ENCODE results near the gene PLEKHB2.
"Not testable (repeated sequence)": the region's sequence is repeated elsewhere in the genome, so short reads cannot be mapped to it uniquely, and the experiment has no call there.

PLEKHB2 gene

DNA sequence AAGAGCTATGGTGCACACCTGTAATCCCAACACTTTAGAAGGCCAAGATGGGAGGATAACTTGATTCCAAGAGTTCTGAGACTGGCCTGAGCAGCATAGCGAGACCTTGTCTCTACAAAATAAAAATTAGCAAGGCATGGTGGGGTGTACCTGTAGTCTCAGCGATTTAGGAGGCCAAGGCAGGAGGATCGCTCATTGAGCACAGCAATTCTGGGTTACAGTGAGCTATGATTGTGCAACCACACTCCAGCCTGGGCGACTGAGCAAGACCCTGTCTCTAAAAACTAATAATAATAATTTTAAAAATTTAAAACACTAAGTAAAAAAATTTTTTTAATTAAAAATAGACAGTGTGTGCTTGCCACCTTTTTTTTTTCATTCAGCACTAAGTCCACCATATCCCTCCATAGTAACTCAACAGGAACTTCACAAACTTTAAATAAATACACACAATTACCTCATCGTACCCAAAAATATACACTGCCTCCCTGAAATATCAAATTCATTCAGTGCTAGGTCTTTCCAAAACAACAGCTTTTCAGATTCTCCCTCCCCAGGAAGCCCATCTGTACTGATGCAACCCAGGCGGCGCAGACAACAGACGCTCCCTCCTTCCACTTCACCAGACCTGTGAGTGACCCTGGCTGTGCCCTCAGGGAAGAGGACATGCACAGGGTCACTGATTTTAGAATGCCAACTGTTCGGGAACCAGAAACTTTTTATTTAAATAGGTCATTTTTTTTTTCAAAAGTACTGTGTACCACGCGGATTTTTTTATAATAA is 41.4 kb upstream of the PLEKHB2 start:
- Histone ChIP-seq H3K9me3 (ENCODE audit: severe bottlenecking) (no peaks in the 10 kb centered on the region), H3K27me3 (ENCODE audit: insufficient read depth, low read depth, severe bottlenecking) (no peaks in the 10 kb centered on the region), H3K4me3 (ENCODE audit: low read depth, low read length) (no peak overlapping the region), H3K27ac (no peak overlapping the region), H3K36me3 (peaks cover 56% of the 10 kb centered on the region)
- no peak for DNase-seq
- TF ChIP-seq, protein P1, sequence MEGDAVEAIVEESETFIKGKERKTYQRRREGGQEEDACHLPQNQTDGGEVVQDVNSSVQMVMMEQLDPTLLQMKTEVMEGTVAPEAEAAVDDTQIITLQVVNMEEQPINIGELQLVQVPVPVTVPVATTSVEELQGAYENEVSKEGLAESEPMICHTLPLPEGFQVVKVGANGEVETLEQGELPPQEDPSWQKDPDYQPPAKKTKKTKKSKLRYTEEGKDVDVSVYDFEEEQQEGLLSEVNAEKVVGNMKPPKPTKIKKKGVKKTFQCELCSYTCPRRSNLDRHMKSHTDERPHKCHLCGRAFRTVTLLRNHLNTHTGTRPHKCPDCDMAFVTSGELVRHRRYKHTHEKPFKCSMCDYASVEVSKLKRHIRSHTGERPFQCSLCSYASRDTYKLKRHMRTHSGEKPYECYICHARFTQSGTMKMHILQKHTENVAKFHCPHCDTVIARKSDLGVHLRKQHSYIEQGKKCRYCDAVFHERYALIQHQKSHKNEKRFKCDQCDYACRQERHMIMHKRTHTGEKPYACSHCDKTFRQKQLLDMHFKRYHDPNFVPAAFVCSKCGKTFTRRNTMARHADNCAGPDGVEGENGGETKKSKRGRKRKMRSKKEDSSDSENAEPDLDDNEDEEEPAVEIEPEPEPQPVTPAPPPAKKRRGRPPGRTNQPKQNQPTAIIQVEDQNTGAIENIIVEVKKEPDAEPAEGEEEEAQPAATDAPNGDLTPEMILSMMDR (IDR thresholded peaks at IDR 0.05; ENCODE audit: low read depth, low read length), result no peak

DNA sequence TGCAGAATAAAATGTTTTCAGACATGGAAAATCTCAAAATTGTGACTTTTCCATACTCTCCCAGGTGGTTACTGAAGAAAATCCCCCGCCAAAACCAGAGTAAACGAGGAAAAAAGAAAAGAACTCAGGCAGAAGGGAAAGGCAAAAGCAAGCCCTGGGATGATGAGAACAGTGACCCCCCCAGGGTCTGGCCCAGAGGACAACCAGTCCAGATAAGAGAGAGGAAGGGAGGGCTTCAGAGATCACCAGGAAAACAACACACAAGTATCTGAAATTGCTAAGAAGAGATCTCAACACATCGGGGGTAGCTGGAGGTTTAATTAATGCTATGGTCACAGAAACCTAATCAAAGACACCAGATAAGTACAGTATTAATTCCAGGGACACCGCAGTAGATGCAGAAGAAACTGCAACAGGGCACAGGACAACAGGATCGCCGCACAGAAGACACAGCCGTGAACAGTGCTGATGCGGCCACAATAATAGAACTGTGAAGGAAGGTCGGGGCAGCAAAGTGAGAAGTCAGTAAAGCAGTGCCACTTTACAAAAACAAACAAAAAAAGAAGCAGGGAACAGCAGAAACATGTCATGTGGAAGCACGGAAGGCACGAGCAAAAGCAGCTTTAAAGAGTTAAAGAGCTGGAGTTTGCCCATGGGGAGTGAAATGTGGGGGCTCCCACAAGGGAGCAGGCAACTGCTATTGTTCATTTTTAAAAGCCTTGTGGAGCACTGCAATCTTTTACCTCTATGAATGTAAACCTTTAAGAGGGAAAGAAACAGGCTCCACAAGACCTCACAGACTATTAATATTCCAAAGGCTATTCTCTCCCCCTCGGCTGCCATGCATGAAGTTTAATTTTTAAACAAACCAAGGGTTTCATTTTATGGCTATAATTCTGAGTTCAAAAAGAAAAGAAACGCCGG is 40.3 kb upstream of the PLEKHB2 start:
- TF ChIP-seq, protein P1 (IDR thresholded peaks at IDR 0.05; ENCODE audit: low read depth, low read length), result no peak
- peaks cover 55% of the 10 kb centered on the region for H3K36me3 ChIP-seq
- H3K27me3 ChIP-seq (ENCODE audit: insufficient read depth, low read depth, severe bottlenecking), result no peaks in the 10 kb centered on the region
- H3K27ac ChIP-seq, result no peak overlapping the region
- DNase-seq, result no peak
- H3K9me3 ChIP-seq (ENCODE audit: severe bottlenecking), result no peaks in the 10 kb centered on the region
- H3K4me3 ChIP-seq (ENCODE audit: low read depth, low read length), result no peak overlapping the region

- no peak for DNase-seq
- no peak overlapping the region for H3K4me3 ChIP-seq (ENCODE audit: low read depth, low read length)
- TF ChIP-seq, protein P1 (IDR thresholded peaks at IDR 0.05; ENCODE audit: low read depth, low read length), result no peak
- H3K36me3 ChIP-seq, result peaks cover 74% of the 10 kb centered on the region
- no peaks in the 10 kb centered on the region for H3K27me3 ChIP-seq (ENCODE audit: insufficient read depth, low read depth, severe bottlenecking)
- H3K9me3 ChIP-seq (ENCODE audit: severe bottlenecking), result no peaks in the 10 kb centered on the region
- no peak overlapping the region for H3K27ac ChIP-seq
Measured at GRCh38 chr2:131067465-131068125, 37.5 kb upstream of the PLEKHB2 start.

GRCh38 chr2:131068172-131068571 is 37.0 kb upstream of the PLEKHB2 start:
- peaks cover 72% of the 10 kb centered on the region for H3K36me3 ChIP-seq
- not testable (repeated sequence) for H3K4me3 ChIP-seq (ENCODE audit: low read depth, low read length); DNase-seq; H3K27me3 ChIP-seq (ENCODE audit: insufficient read depth, low read depth, severe bottlenecking); H3K27ac ChIP-seq; H3K9me3 ChIP-seq (ENCODE audit: severe bottlenecking)

DNA sequence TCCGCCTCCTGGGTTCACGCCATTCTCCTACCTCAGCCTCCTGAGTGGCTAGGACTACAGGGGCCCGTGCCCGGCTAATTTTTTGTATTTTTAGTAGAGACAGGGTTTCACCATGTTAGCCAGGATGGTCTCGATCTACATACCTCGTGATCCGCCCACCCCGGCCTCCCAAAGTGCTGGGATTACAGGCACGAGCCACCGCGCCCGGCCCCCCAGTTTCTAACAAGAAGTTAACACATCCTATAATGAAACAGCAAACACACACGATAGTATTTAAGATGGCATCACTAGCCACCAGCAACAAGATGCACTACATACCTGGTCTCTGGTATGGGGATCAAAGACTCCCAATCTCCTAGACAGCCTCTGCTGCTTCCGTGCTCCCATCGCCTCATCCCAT is 29.6 kb upstream of the PLEKHB2 start:
- not testable (repeated sequence) for H3K27ac ChIP-seq; H3K9me3 ChIP-seq (ENCODE audit: severe bottlenecking); DNase-seq; H3K27me3 ChIP-seq (ENCODE audit: insufficient read depth, low read depth, severe bottlenecking); H3K4me3 ChIP-seq (ENCODE audit: low read depth, low read length)
- H3K36me3 ChIP-seq, result peaks cover 89% of the 10 kb centered on the region

DNA sequence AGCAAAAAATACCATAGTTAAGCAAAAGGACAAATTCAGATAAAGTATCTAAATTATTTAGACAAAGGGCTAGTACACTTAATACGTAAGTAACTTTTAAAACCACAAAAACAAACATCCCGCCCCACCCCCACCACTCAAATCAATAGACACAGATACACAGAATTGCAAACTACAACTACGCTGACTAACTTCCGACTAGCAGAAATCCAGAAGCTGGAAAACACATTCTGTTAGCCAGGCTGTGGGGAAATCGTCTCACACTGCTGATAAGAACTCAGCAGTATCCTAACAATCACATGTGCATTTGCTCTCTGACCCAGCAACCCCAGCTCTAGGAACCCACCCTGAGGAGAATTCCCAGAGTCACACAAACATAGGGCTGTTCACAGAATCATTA is 28.4 kb upstream of the PLEKHB2 start:
- peaks cover 89% of the 10 kb centered on the region for H3K36me3 ChIP-seq
- H3K27ac ChIP-seq, result no peak overlapping the region
- TF ChIP-seq, protein P1 (IDR thresholded peaks at IDR 0.05; ENCODE audit: low read depth, low read length), result no peak
- H3K27me3 ChIP-seq (ENCODE audit: insufficient read depth, low read depth, severe bottlenecking), result no peaks in the 10 kb centered on the region
- H3K9me3 ChIP-seq (ENCODE audit: severe bottlenecking), result no peaks in the 10 kb centered on the region
- no peak overlapping the region for H3K4me3 ChIP-seq (ENCODE audit: low read depth, low read length)
- DNase-seq, result no peak

All from WERI-Rb-1 (cell line).